Body of pancreas (tissue), 4 donors: ENCODE measurements around the gene E2F1.

Source experiments
- CTCF ChIP-seq, 7 experiments: fragments of 450-650 bp in 4 of 7; fragments of 200-600 bp in 3 of 7; sonication (generic) in 3 of 7; IDR thresholded peaks; one replicate each; pipeline ENCODE4 v1.5.1; 2016 to 2019; ENCODE audit warnings: antibody characterized with exemption in 7 of 7
- POLR2A ChIP-seq, 3 donors: fragments of 450-650 bp; IDR thresholded peaks; one replicate each; pipeline ENCODE4 v1.6.1; 2016; ENCODE audit warnings: antibody characterized with exemption in 3 of 3, mild to moderate bottlenecking in 2 of 3

- TF ChIP-seq CTCF (IDR thresholded peaks at IDR 0.05) (no peak), POLR2A (IDR thresholded peaks at IDR 0.05) (no peak)
Measured at GRCh38 chr20:33679758-33680485, 6.3 kb downstream of the E2F1 start.
